Measurements from ENCODE around the gene ST6GALNAC4.

- TF ChIP-seq, protein P1, sequence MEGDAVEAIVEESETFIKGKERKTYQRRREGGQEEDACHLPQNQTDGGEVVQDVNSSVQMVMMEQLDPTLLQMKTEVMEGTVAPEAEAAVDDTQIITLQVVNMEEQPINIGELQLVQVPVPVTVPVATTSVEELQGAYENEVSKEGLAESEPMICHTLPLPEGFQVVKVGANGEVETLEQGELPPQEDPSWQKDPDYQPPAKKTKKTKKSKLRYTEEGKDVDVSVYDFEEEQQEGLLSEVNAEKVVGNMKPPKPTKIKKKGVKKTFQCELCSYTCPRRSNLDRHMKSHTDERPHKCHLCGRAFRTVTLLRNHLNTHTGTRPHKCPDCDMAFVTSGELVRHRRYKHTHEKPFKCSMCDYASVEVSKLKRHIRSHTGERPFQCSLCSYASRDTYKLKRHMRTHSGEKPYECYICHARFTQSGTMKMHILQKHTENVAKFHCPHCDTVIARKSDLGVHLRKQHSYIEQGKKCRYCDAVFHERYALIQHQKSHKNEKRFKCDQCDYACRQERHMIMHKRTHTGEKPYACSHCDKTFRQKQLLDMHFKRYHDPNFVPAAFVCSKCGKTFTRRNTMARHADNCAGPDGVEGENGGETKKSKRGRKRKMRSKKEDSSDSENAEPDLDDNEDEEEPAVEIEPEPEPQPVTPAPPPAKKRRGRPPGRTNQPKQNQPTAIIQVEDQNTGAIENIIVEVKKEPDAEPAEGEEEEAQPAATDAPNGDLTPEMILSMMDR (IDR thresholded peaks at IDR 0.05), result no peak
- TF ChIP-seq ZFX (IDR thresholded peaks at IDR 0.05; ENCODE audit: borderline replicate concordance), result no peak
Measured at GRCh38 chr9:127934986-127935385, 18.1 kb upstream of the ST6GALNAC4 start.
